Measurements from ENCODE around the gene TGFB1I1.

The TGFB1I1 gene

DNA sequence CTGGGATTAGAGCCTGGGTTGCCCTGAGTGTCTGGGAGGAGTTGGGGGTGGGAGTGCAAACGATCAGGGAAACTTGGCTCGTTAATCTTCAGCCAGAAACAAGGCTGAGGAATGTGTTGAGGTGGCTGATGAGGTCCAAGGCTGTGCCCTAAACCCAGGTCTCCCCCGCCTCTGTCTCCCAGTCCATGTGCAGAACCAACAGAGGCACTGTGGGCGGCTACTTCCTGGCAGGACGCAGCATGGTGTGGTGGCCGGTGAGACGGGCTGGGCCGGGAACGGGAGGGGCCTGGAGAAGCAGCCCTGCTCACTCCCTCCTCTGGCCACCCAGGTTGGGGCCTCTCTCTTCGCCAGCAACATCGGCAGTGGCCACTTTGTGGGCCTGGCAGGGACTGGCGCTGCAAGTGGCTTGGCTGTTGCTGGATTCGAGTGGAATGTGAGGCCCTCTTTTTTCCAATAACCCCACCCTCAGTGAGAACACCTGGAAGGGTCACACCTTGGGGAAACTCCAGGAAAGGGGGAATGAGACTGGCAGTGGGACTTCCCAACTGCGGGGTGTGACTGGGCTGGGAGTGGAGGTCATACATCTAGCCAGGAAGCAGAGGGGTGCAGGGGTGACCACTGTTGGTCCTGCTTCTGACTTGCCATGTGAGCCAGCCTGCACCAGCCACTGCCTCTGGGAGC lies 12.7 kb downstream of the TGFB1I1 start:
- no peaks in the 10 kb centered on the region for H3K27me3 ChIP-seq (ENCODE audit: control insufficient read depth, insufficient read depth, low read length)
- H3K36me3 ChIP-seq (ENCODE audit: control insufficient read depth, insufficient read depth, low read length) = no peaks in the 10 kb centered on the region
- TF ChIP-seq, protein P1, sequence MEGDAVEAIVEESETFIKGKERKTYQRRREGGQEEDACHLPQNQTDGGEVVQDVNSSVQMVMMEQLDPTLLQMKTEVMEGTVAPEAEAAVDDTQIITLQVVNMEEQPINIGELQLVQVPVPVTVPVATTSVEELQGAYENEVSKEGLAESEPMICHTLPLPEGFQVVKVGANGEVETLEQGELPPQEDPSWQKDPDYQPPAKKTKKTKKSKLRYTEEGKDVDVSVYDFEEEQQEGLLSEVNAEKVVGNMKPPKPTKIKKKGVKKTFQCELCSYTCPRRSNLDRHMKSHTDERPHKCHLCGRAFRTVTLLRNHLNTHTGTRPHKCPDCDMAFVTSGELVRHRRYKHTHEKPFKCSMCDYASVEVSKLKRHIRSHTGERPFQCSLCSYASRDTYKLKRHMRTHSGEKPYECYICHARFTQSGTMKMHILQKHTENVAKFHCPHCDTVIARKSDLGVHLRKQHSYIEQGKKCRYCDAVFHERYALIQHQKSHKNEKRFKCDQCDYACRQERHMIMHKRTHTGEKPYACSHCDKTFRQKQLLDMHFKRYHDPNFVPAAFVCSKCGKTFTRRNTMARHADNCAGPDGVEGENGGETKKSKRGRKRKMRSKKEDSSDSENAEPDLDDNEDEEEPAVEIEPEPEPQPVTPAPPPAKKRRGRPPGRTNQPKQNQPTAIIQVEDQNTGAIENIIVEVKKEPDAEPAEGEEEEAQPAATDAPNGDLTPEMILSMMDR (IDR thresholded peaks at IDR 0.05) = no peak
- no peak overlapping the region for H3K4me2 ChIP-seq (ENCODE audit: low read length)
- H3K27ac ChIP-seq = no peak overlapping the region
- no peaks in the 10 kb centered on the region for H3K9me3 ChIP-seq (ENCODE audit: control insufficient read depth, low read length)
- no peak overlapping the region for H3K4me3 ChIP-seq (ENCODE audit: low read depth, low read length)
- H3K9ac ChIP-seq = no peak overlapping the region
- H3K79me2 ChIP-seq = no peaks in the 10 kb centered on the region
- H3K4me1 ChIP-seq = peaks cover 4% of the 10 kb centered on the region
- no peak overlapping the region for H2AFZ ChIP-seq

DNA sequence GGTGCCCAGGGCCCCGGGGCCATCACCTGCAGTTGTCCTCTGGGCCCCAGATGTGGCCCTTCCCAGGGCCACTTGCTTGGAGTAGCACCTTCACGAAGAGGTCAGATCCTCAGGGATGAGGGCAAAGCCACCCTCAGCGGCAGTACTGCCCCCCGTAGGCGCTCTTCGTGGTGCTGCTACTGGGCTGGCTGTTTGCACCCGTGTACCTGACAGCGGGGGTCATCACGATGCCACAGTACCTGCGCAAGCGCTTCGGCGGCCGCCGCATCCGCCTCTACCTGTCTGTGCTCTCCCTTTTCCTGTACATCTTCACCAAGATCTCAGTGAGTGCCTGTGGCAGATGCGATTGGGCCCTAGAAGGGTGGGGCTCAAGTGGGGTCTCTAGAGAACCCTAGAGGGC lies 13.6 kb downstream of the TGFB1I1 start:
- H3K4me2 ChIP-seq (ENCODE audit: low read length) = no peak overlapping the region
- no peaks in the 10 kb centered on the region for H3K27me3 ChIP-seq (ENCODE audit: control insufficient read depth, insufficient read depth, low read length)
- no peak overlapping the region for H3K27ac ChIP-seq
- no peaks in the 10 kb centered on the region for H3K9me3 ChIP-seq (ENCODE audit: control insufficient read depth, low read length)
- H3K4me1 ChIP-seq = peaks cover 4% of the 10 kb centered on the region
- no peak overlapping the region for H3K4me3 ChIP-seq (ENCODE audit: low read depth, low read length)
- no peak overlapping the region for H2AFZ ChIP-seq
- no peak overlapping the region for H3K9ac ChIP-seq
- H3K36me3 ChIP-seq (ENCODE audit: control insufficient read depth, insufficient read depth, low read length) = no peaks in the 10 kb centered on the region
- no peaks in the 10 kb centered on the region for H3K79me2 ChIP-seq
- TF ChIP-seq, protein P1 (IDR thresholded peaks at IDR 0.05) = no peak

DNA sequence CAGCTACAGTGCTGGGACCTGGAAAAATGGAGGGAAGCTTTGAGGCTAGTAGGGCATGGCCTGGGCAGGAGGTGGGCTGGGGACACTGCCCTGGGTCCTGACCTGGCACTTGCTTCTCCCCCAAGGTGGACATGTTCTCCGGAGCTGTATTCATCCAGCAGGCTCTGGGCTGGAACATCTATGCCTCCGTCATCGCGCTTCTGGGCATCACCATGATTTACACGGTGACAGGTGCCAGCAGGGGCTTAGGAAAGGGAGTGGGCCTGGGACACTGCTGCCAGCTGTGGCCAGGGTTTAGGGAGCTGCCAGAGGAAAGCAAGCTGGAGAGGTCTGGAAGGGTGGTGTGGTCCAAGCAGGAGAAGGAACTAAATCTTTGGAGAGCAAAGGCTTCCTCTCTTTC lies 14.1 kb downstream of the TGFB1I1 start:
- H3K27me3 ChIP-seq (ENCODE audit: control insufficient read depth, insufficient read depth, low read length) = no peaks in the 10 kb centered on the region
- H3K4me3 ChIP-seq (ENCODE audit: low read depth, low read length) = no peak overlapping the region
- H3K79me2 ChIP-seq = no peaks in the 10 kb centered on the region
- TF ChIP-seq, protein P1 (IDR thresholded peaks at IDR 0.05) = no peak
- H3K27ac ChIP-seq = no peak overlapping the region
- no peaks in the 10 kb centered on the region for H3K9me3 ChIP-seq (ENCODE audit: control insufficient read depth, low read length)
- no peaks in the 10 kb centered on the region for H3K36me3 ChIP-seq (ENCODE audit: control insufficient read depth, insufficient read depth, low read length)
- no peak overlapping the region for H2AFZ ChIP-seq
- H3K4me1 ChIP-seq = peaks cover 4% of the 10 kb centered on the region
- H3K9ac ChIP-seq = no peak overlapping the region
- H3K4me2 ChIP-seq (ENCODE audit: low read length) = no peak overlapping the region

DNA sequence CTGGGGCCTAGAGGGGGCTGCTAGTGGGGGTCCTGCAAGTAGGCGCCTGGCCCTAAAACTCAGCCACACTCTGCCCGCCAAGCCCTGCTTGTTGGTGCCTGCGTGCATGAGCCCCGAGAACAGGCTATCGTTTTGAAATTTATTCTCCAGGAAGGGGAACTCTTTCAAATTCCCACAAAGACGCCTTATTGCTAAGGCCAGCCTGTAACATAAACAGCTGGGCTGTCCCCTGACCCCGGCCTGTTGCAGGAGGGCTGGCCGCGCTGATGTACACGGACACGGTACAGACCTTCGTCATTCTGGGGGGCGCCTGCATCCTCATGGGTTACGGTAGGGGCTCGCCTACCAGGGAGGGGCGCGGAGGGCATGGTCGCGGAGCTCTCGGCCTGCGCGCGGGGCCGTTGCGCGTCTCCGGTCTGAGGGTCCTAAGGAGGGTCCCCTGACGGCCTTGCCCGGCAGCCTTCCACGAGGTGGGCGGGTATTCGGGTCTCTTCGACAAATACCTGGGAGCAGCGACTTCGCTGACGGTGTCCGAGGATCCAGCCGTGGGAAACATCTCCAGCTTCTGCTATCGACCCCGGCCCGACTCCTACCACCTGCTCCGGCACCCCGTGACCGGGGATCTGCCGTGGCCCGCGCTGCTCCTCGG lies 15.2 kb downstream of the TGFB1I1 start:
- Histone ChIP-seq H3K4me2 (ENCODE audit: low read length) (peak overlapping the region; percentile 86), H3K36me3 (ENCODE audit: control insufficient read depth, insufficient read depth, low read length) (no peaks in the 10 kb centered on the region), H3K9me3 (ENCODE audit: control insufficient read depth, low read length) (no peaks in the 10 kb centered on the region), H3K79me2 (no peaks in the 10 kb centered on the region), H2AFZ (peak overlapping the region; percentile 91), H3K4me1 (peaks cover 4% of the 10 kb centered on the region), H3K4me3 (ENCODE audit: low read depth, low read length) (peak overlapping the region; percentile 54), H3K9ac (no peak overlapping the region), H3K27me3 (ENCODE audit: control insufficient read depth, insufficient read depth, low read length) (no peaks in the 10 kb centered on the region), H3K27ac (no peak overlapping the region)
- TF ChIP-seq, protein P1 (IDR thresholded peaks at IDR 0.05) = no peak

Data from parathyroid adenoma (tissue), 2 donors.